BLaER1 (cell line): ENCODE measurements around the gene ITGB4.

Source experiments
- H3K27ac ChIP-seq: shearing (Covaris generic); formaldehyde crosslinking; 2 replicates; pipeline ENCODE4 v1.8.1; 2022
- H3K27me3 ChIP-seq: shearing (Covaris generic); formaldehyde crosslinking; 2 replicates; pipeline ENCODE4 v1.8.1; 2022
- H3K36me3 ChIP-seq: shearing (Covaris generic); formaldehyde crosslinking; 2 replicates; pipeline ENCODE4 v1.8.1; 2022
- H3K4me1 ChIP-seq: shearing (Covaris generic); formaldehyde crosslinking; 2 replicates; pipeline ENCODE4 v1.8.1; 2022
- H3K4me2 ChIP-seq: shearing (Covaris generic); formaldehyde crosslinking; 2 replicates; pipeline ENCODE4 v1.8.1; 2022
- H3K4me3 ChIP-seq: shearing (Covaris generic); formaldehyde crosslinking; 2 replicates; pipeline ENCODE4 v1.8.1; 2022
- H3K9ac ChIP-seq: shearing (Covaris generic); formaldehyde crosslinking; 2 replicates; pipeline ENCODE4 v1.8.1; 2022
- H3K9me3 ChIP-seq: shearing (Covaris generic); formaldehyde crosslinking; 2 replicates; pipeline ENCODE4 v1.8.1; 2022
- H4K20me1 ChIP-seq: shearing (Covaris generic); formaldehyde crosslinking; 2 replicates; pipeline ENCODE4 v1.8.1; 2022
- Cebpa-rat ChIP-seq: shearing (Covaris generic); IDR thresholded peaks from 2 replicates; pipeline ENCODE4 v1.8.1; 2022

The ITGB4 gene

GRCh38 chr17:75712446-75712845, 8.8 kb upstream of the ITGB4 start:
- Histone ChIP-seq H3K4me3 (no peak overlapping the region), H3K9me3 (no peaks in the 10 kb centered on the region), H3K36me3 (peaks cover 15% of the 10 kb centered on the region), H3K27ac (no peak overlapping the region), H3K9ac (no peak overlapping the region), H3K4me2 (no peak overlapping the region), H4K20me1 (no peaks in the 10 kb centered on the region; the same call in 1 of the 2 replicates), H3K4me1 (peaks cover 25% of the 10 kb centered on the region), H3K27me3 (no peaks in the 10 kb centered on the region)
- TF ChIP-seq Cebpa-rat: no peak

DNA sequence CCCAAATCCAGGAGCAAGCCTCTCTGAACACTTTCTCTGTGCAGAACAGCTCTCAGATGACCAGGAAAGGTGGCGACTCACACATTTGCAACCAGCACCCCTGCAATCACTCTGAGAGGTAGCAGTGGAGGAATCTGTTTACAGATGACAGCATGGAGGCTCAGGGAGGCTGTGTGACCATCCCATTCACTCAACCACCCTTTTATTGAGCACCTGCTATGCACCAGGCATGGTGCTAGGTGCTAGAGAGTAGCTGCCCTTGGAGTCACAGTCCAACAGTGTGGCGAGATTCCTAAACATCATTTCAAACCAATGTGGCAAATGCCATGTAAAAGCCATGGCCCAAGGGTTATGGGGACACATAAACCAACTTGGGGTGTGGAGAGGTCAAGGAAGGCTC, 1.5 kb upstream of the ITGB4 start:
- Histone ChIP-seq H3K4me1 (peaks cover 27% of the 10 kb centered on the region), H3K9ac (no peak overlapping the region), H3K4me2 (no peak overlapping the region), H3K27me3 (peaks cover 43% of the 10 kb centered on the region), H3K27ac (no peak overlapping the region), H3K4me3 (no peak overlapping the region), H3K9me3 (no peaks in the 10 kb centered on the region), H3K36me3 (no peaks in the 10 kb centered on the region), H4K20me1 (peaks cover 4% of the 10 kb centered on the region; the same call in 1 of the 2 replicates)
- no peak for TF ChIP-seq Cebpa-rat

- Histone ChIP-seq H3K36me3 (no peaks in the 10 kb centered on the region), H3K27me3 (peaks cover 43% of the 10 kb centered on the region), H3K4me2 (peak overlapping the region; percentile 92; the same call in 1 of the 2 replicates), H3K27ac (no peak overlapping the region), H3K9ac (no peak overlapping the region), H4K20me1 (peaks cover 4% of the 10 kb centered on the region; the same call in 1 of the 2 replicates), H3K4me1 (peaks cover 25% of the 10 kb centered on the region), H3K9me3 (no peaks in the 10 kb centered on the region), H3K4me3 (peak overlapping the region; percentile 65)
- TF ChIP-seq Cebpa-rat: no peak
Measured at GRCh38 chr17:75721463-75722011, 278 bp downstream of the ITGB4 start.

DNA sequence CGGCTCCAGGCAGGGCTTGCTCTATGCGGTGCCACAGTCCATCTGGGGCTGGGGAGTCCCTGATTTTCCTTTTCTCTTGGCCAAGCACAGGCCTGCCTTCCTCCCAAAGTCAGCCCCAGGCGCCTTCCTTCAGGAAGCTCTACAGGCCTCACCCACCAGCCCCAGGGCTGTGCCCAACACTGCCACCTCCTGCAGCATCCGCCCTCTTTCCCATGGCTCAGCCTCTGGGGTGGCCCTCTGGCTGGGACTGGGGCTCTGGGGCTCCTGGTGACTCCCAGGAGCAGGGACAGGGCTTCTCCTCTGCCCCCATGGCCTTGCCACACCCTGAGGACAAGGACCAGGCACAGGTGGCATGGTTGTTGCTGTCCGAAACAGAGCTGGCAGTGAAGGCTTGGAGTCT, 817 bp downstream of the ITGB4 start:
- Histone ChIP-seq H3K36me3 (no peaks in the 10 kb centered on the region), H3K4me2 (no peak overlapping the region), H3K9me3 (no peaks in the 10 kb centered on the region), H3K9ac (no peak overlapping the region), H3K27me3 (peaks cover 43% of the 10 kb centered on the region), H3K27ac (no peak overlapping the region), H3K4me3 (no peak overlapping the region), H4K20me1 (peaks cover 4% of the 10 kb centered on the region; the same call in 1 of the 2 replicates), H3K4me1 (peaks cover 20% of the 10 kb centered on the region)
- no peak for TF ChIP-seq Cebpa-rat

DNA sequence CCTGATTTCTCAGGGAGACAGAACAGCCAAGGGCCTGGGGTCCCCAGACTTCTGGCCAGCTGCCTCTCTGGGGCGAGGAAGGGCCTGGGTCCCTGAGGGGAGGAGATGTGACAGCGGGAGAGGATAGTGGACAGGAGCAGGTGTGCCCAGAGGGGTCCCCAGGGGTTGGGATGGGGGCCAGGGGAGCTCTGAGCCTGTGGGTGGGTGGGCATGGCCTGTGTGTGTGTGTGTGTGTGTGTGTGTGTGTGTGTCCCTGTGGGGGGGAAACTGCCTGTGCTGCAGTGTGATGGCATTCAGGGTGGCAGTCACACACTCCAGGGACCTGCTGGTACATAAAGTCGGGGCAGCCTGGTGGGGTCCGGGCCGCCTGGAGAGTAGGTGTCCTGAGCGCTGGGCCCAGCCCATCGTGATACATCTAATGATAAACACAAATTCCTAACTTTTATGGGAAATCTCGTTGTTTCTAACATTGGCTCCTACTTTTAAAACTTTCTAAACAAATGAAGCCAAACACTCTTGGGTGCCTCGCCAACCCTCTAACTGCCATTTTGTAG, 1.4 kb downstream of the ITGB4 start:
- peaks cover 4% of the 10 kb centered on the region; the same call in 1 of the 2 replicates for H4K20me1 ChIP-seq
- no peak for TF ChIP-seq Cebpa-rat
- H3K4me2 ChIP-seq: no peak overlapping the region
- H3K27me3 ChIP-seq: peaks cover 43% of the 10 kb centered on the region
- H3K4me3 ChIP-seq: no peak overlapping the region
- peaks cover 20% of the 10 kb centered on the region for H3K4me1 ChIP-seq
- no peaks in the 10 kb centered on the region for H3K36me3 ChIP-seq
- no peak overlapping the region for H3K27ac ChIP-seq
- no peaks in the 10 kb centered on the region for H3K9me3 ChIP-seq
- H3K9ac ChIP-seq: no peak overlapping the region

GRCh38 chr17:75723171-75723930, 2.1 kb downstream of the ITGB4 start:
- Histone ChIP-seq H3K36me3 (no peaks in the 10 kb centered on the region), H3K9ac (no peak overlapping the region), H4K20me1 (peaks cover 4% of the 10 kb centered on the region; the same call in 1 of the 2 replicates), H3K4me3 (no peak overlapping the region), H3K9me3 (no peaks in the 10 kb centered on the region), H3K27me3 (peaks cover 41% of the 10 kb centered on the region), H3K4me1 (peaks cover 20% of the 10 kb centered on the region), H3K4me2 (no peak overlapping the region), H3K27ac (no peak overlapping the region)
- no peak for TF ChIP-seq Cebpa-rat

DNA sequence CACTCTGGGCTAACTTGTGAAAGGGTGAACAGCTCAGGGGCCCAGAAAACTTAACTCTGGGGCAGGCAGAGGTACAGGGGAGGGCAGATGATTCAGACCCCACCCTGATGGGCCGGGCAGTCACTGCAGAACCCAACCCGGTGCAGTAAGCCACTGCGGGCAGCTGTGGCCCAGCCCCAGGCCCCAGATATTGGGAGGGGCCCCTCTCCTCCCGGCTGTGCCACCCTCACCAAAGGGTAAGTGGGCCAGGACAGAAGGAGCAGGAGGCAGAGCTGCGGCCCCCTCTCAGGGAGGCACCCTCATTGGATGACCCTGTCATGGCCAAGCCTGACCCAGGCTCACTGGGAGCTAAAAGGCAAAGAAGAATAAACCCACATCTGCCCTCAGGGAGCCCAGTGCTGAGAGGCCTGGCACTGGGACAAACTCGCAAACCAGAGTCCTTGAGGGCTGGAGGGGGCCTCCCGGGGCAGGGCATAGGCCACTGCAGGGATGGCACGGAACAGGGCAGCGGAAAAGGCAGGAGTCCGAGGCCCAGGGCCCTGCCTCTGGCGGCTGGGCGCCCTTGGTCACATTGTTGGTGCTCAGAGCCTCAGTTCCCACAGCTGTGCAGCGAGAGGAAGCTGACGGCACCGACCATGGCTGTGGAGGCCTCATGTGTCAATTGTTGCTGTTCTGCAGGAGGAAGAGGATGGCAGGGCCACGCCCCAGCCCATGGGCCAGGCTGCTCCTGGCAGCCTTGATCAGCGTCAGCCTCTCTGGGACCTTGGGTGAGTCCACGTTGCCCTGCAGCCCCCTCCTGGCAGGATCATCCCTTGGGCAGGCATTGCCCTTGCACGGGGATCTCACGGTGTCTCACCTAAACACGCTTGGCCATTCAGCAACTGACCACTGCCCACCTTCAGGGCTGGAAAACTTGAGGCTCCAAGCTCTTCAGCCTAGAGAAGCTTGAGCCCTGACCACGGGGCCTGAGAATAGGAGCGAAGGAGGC, 3.1 kb downstream of the ITGB4 start:
- Histone ChIP-seq H3K4me2 (peak overlapping the region; percentile 30; the same call in 1 of the 2 replicates), H3K4me3 (no peak overlapping the region), H3K27ac (no peak overlapping the region), H4K20me1 (peaks cover 4% of the 10 kb centered on the region; the same call in 1 of the 2 replicates), H3K9ac (no peak overlapping the region), H3K27me3 (peaks cover 32% of the 10 kb centered on the region), H3K9me3 (no peaks in the 10 kb centered on the region), H3K36me3 (no peaks in the 10 kb centered on the region), H3K4me1 (peaks cover 20% of the 10 kb centered on the region)
- TF ChIP-seq Cebpa-rat: no peak

- peaks cover 4% of the 10 kb centered on the region; the same call in 1 of the 2 replicates for H4K20me1 ChIP-seq
- H3K4me1 ChIP-seq: peaks cover 25% of the 10 kb centered on the region
- no peak overlapping the region for H3K4me2 ChIP-seq
- H3K9me3 ChIP-seq: no peaks in the 10 kb centered on the region
- H3K36me3 ChIP-seq: no peaks in the 10 kb centered on the region
- TF ChIP-seq Cebpa-rat: no peak
- H3K9ac ChIP-seq: no peak overlapping the region
- H3K27ac ChIP-seq: no peak overlapping the region
- no peak overlapping the region for H3K4me3 ChIP-seq
- peaks cover 20% of the 10 kb centered on the region for H3K27me3 ChIP-seq
Measured at GRCh38 chr17:75725504-75725903, 4.2 kb downstream of the ITGB4 start.

DNA sequence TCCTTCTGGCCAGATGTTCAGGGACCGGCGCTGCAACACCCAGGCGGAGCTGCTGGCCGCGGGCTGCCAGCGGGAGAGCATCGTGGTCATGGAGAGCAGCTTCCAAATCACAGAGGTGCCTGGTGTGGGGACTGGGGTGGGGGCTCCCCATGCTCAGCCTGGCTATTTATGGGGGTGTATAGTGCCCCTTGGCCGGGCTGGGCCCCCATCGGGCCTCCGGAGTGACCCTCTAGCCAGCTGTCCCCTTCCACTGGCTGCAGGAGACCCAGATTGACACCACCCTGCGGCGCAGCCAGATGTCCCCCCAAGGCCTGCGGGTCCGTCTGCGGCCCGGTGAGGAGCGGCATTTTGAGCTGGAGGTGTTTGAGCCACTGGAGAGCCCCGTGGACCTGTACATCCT, 6.1 kb downstream of the ITGB4 start:
- Histone ChIP-seq H3K4me2 (no peak overlapping the region), H3K9ac (no peak overlapping the region), H3K4me1 (peaks cover 18% of the 10 kb centered on the region), H3K27me3 (peaks cover 1% of the 10 kb centered on the region; the same call in 1 of the 2 replicates), H3K27ac (no peak overlapping the region), H3K4me3 (no peak overlapping the region), H4K20me1 (no peaks in the 10 kb centered on the region), H3K36me3 (no peaks in the 10 kb centered on the region), H3K9me3 (no peaks in the 10 kb centered on the region)
- no peak for TF ChIP-seq Cebpa-rat
